Left colon (tissue), 2 donors: Measurements from ENCODE around the gene CLPSL1. TPM values are rescaled to one million over a fixed set of nuclear protein-coding genes. Genes with fewer than 3 reads are reported as not detected.

Source experiments
- ATAC-seq: fragments of 200-7000 bp; cut with Tn5 transposase; one replicate; pipeline ENCODE4 v1.9.1; 2020; ENCODE audit warnings: mild to moderate bottlenecking, moderate library complexity
- DNase-seq, 2 donors: peaks; one replicate each; pipeline ENCODE4 v3.0.0-alpha.2; 2020
- intact Hi-C, 2 donors: fragments of 100-400 bp; cut with DNase I in 1 of 2; cut with micrococcal nuclease in 1 of 2; formaldehyde crosslinking; loops; one replicate each; pipeline versions ENCODE4 v1.11.2 to v1.14.0; 2022; cut with DNase I, micrococcal nuclease
- total RNA-seq, 2 donors: library from RNA; stranded (reverse); fragmentation: NEBNext Ultra II Directional; extraction: Animal tissue kit (Norgen Biotek cat#: 25700); gene quantifications; one replicate each; pipeline ENCODE4 v1.2.1, GENCODE V29; 2021
- donor health status: DM: no; HTN: no; CAD: no.
- donor health status: DM: yes; HTN: yes; CAD: no.

Gene CLPSL1
- total RNA-seq, 2 donors from 2014 or later: not detected

DNA sequence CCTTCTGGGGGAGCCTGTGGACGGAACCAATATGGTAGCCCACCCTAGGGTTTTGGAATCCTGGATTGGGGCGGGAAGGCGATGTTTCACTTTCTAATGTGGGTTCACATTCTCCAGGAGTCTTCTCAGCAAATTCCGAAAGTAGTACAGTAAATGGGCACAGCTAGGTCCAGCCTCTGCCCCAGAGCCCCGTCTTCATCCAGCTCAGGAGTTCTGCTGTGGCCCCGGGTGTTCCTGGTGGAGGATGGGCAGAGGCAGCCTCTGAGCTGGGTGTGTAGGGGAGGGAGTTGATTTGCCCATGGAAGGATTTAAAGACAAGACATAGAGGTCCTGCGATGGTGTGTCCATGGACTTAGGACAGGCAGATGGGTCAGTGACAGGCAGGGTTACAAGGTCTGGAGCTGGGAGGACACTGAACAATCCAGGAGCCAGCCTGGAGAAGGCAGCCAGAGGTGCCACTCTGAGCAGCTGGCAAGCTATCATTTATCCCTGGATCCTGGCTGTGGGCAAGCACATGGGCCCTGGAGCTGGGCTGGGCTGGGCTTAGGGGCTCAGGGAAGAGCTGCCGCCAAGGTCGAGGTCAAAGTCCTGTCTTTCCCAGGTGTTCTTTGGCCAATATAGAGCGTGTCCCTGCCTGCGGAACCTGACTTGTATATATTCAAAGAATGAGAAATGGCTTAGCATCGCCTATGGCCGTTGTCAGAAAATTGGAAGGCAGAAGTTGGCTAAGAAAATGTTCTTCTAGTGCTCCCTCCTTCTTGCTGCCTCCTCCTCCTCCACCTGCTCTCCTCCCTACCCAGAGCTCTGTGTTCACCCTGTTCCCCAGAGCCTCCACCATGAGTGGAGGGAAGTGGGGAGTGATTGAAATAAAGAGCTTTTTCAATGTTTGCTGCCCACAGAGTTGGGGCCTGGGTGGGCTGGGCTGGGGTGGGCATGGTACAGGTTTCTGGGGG lies 6.7 kb downstream of the CLPSL1 start:
- peak; percentile 20 for ATAC-seq
- DNase-seq: no peak
- intact Hi-C loops: no loop called here

DNA sequence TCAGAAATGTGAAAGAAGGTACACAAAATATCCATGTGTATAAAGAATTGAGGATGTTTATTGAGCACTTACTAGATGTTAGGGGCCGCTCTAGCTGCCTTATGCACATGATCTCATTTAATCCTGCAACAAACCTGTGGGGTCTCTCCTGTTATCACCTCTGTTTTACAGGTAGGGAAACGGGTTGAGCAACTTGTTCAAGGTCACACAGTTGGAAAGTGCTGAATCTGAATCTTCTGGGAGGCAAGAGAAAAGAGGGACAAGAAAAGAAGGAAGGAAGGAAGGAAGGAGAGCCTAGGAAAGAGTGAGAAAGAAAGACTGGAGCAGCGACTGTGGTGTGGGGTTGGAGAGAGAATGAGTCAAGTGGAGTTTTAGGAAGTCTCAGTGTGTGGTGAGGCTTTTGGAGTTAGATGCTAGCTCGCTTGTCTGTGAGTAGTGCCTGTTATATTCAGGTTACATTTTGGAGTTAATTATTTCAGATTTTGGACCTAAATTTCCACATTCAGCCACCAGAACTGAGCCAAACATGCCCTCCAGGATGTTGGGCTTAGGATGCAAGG lies 7.7 kb downstream of the CLPSL1 start:
- ATAC-seq: no peak
- intact Hi-C loops: no loop called here
- DNase-seq: no peak

DNA sequence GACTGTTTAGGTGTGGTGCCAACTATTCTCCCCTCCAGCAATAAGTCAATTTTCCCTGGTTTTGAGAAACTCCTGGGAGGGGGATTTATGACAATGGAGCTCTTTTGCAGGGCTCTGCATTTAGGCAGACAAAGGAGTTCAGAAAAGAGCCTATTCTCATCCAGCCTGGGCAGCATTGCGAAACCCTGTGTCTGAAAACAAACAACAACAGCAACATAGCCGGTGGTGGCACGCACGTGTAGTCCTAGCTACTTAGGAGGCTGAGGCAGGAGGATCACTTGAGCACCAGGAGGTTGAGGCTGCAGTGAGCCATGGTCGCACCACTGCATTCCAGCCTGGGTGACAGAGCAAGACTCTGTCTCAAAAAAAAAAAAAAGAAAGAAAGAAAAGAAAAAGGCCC lies 9.9 kb downstream of the CLPSL1 start:
- no peak for DNase-seq
- intact Hi-C loops: no loop called here
- ATAC-seq: no peak

DNA sequence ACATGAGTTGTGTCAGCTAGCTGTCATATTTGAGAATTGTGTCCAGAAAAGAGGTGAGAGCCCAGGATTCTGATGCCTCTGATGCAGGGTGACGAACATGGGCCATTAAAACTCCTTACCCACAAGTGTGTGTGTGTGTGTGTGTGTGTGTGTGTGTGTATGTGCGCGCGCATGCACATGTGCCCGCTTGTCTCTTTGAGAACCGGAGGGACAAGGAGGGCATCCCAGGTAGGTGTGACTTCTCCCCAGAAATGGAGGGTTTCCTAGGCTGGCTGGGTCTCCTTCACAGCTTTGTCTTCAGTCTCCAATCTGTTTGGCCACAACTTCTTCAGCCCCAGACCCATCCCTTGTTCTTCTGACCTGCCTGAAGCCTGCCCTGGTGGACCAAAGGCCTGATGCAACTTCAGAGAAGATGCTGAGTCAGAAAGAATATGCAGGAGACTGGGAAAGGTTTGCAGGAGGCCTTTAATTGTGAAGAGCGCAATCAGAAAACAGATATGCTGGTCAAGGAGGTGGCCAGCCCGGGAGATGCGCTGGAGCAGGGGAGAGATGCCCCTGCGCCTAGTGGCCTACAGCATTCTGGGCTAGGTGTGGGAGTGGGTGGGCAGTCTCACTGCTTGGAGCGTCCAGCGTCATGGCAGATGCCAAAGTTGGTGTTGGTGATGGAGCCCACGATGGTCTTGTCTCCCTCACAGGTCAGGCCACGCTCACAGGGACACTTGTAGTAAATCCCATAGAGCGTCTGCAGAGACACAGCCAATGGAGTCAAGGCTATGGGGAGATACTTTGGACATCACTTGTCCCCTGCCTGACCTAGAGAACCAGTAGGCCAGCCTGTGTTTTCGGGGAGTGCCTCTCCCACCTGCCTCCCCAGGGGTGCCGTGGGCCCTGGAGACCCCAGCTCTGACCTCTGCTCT lies 14.0 kb downstream of the CLPSL1 start:
- no peak for DNase-seq
- no peak for ATAC-seq
- intact Hi-C loops: no loop called here

DNA sequence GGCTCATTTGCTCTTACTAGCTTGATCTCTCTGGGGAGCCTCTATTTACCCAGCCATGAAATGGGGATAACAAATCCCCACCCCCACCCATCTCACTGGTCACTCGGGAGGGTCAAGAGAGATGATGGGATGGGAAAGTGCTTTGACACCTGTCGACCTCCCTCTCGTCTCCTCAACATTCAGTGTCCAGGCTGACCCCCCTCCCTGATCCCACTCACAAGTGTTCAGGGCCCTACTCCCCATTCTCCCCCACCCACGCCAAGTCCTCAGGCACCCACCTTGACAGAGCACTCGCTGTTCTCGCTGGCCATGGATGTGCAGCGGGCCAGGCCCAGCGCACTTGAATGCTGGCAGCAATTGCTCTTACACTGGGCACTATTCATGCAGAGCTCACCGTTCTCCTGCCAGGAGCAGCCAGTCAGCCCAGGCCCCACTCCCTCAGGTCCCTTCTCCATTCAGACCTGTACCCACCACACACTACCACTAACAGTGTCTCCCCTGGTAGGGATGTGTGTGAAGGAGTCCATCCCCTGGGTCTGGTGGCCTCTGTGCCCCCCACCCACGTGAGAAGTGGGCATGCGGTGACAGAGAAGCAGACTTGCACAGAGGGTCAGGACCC lies 14.7 kb downstream of the CLPSL1 start:
- intact Hi-C loops: no loop called here
- no peak for ATAC-seq
- DNase-seq: no peak

DNA sequence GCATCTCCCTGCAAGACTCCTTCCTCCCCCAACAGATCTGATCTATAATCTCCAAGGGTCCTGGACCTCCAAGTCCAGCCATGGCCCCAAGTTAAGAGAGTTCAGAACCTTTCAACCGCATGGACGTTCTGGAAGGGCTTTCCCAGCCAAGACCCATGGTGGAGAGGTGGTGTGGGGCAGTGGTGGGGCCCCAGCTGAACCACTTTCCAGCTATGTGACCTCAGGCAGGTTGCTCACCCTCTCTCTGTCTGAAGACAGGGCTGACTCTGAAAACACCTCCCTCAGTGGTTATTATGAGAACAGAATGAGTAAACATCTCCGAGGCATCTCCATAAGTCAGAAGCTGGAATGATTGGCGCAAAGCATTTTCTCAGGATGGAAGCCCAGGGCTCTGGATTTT lies 15.4 kb downstream of the CLPSL1 start:
- intact Hi-C loops: no loop called here
- ATAC-seq (no peak), DNase-seq (no peak)

DNA sequence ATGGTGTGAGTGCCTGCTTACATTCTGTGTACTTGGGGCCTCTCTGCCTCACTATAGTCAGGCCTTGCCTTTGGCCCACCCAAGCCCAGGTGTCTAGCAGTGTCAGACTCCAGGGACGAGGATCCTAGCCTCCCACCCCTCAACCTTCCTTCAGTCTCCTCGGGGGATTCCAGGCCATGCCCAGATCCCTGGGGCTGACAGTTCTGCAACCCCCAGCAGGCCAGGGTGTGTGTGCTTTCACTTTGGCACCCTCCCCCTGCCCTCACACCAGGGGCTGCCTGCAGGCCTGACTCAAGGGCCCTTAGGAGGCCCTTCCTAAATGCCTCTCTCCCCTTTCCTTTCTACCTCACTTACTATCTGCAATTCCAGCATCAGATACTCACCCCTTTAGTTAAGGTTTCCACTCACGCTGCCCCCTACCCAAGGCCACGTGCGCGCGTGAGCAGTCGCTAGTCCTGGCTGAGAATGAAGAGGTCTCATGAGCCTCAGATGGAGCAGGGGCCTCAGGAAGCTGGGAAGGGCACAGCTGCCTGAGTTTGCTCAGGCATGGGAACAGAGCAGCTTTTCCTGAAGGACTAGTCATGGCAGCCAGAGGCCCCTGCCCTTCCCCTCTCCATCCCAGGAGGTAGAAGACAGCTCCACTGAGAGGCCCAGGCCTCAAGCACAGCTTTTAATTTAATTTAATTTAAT lies 17.2 kb downstream of the CLPSL1 start:
- intact Hi-C loops: no loop called here
- ATAC-seq: no peak

DNA sequence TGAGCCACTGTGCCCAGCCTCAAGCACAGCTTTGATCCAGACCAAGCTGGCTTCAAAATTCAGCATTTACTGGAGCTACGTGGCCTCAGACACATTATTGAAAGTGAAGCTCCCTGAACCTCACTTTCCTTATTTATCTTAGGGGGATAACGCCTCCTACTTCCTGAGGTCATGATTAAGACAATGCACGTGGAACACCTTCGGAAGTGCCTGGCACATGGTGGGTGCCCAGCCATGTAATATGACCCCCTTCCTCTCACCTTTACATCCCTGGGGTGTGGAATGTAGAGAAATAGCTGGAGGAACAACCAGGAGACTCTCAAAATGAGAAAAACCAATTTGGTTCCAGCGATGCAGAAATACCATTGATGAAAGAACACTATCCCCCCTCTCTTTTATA lies 17.9 kb downstream of the CLPSL1 start:
- ATAC-seq (no peak), DNase-seq (no peak)
- intact Hi-C loops: no loop called here

More for the DNA sequence above, 17.2 kb downstream of the CLPSL1 start:
- no peak for DNase-seq

DNA sequence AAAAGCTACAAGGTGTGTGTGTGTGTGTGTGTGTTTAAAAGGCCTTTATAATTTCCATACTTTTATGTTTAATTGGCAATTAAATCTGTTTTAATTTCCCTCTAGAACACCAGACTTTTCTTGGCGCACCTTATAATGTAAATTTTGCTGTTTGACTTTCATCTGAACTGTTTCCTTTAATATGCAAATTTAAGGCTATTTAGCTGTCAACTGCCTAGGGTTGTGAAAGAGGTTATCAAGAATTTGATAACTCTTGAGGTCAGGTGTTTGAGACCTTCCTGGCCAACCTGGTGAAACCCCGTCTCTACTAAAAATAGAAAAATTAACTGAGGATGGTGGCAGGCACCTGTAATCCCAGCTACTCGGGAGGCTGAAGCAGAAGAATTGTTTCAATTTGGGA lies 20.3 kb downstream of the CLPSL1 start:
- intact Hi-C loops: no loop called here

DNA sequence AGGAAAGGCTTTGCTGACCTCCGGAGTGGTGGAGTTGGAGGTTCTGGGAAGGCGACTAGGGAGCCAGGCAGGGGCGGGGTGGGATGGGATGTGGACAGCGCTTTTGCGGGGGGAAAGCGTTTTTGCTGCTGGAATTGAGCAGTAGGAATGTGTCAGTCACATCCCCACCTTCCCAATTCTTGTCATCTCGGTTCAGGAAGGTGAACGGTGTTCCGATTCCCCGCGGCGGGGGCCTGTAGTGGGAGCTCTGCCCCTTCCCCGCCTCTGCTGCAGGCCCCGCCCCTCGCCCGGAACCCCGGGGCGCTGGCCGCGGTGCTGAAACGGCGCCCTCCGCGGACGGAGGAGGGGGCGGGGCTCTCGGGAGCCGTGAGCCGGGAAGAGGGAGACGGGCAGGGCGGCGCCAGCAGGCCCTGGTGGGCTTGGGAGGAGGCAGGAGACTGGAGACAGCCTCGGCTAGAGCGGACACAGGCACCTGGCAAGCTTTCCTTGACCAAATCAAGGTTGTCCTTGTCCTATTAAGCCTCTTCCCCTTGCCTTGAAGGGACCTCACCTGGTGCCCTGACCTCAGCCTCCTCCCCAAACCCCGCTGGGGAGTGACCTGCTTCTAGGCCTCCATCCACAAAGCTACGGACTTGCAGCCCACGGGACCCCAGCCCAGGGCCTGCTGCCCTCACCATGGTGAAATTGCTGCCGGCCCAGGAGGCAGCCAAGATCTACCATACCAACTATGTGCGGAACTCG lies 24.3 kb downstream of the CLPSL1 start, which contains the start of gene LHFPL5:
Gene LHFPL5 (plus strand): TSS at position 357 of the 741 bp plus-strand sequence. CDS start 319 bp downstream, at position 676.
- ATAC-seq: peak; percentile 94
- DNase-seq: peak in 1 of 2 donors; percentile 53
- intact Hi-C loops: no loop called here

More for the DNA sequence above, 20.3 kb downstream of the CLPSL1 start:
- ATAC-seq (no peak), DNase-seq (no peak)

DNA sequence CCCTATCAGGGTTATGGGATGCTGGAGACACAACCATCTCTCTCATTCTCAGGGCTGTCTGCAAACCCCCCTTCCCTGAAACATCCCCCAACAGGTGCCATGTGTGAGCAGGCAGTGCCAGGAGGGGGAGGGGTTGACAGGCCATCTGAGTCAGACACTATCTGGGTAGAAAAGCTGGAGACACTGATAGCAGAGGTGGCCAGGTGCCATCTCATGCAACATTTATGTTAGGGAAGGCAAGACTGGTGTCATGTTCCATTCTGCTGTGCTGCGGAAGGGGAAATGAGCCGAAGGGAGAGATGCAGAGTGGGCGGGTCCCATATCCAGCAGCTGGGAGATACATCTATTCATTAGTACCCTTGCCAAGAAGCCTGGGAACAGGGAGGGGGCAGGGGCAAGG lies 27.9 kb downstream of the CLPSL1 start:
- DNase-seq (no peak), ATAC-seq (no peak)
- intact Hi-C loops: no loop called here

DNA sequence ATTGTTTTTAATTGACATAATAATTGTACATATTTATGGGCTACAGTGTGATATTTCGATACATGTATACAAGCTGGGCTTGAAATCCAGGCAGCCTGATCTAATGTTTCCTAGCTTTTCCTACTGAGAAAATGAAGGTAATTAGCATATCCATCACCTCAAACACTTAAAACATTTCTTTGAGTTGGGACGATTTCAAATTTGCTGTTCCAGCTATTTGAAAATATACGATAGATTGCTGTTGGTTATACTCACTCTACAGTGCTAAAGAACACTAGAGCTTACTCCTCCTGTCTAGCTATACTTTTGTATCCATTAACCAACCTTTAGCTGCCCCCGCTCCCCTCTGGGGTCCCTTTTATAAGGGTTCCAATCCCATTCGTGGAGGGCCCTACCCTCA lies 29.0 kb downstream of the CLPSL1 start:
- DNase-seq: no peak
- intact Hi-C loops: no loop called here
- ATAC-seq: no peak

DNA sequence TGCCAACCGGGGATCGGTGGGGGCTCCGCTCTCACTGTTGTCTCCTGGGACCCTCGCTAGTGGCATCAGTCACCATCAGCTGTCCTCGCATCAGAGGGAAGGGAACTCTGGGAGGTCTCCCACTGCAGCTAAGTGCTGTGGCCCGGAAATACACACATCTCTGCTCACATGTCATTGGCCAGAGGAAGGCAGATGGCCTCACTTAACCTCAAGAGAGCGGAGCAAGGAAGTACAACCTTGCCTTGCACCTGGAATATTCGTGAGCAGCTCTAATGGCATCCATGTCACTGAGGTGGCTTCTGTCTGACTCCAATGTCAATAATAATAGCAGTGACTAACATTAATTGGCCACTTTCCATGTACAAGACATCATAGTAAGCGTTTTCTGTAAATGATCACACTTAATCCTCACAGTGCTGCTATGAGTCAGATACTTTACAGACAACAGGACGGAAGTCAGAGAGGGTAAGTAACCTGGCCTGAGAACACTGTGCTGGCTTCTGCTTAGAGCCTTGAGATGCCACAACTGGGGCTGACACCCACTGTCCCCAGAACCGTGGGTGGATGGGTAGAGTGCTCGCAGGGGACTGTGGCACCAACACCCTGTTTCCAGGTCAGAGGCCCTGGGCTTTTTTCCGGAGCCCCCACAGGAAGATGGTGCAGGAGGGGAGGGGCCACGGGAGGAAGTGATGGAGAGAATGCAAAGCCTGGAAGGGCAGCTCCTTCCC lies 30.3 kb downstream of the CLPSL1 start:
- no peak for DNase-seq
- no peak for ATAC-seq
- intact Hi-C loops: no loop called here

DNA sequence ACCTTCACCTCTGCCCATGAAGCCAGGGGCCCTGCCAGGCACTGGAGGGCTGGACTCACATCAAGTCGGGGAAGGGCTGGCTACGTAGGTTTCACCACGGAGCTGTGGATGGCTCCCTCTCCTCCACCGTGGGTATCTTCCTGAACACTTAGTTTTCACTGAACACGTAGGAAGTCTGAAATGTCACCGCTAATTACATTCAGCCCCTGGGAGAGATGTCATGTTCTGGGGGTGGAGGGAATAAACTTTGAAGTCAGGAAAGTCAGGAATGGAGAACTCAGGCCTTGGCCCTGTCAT lies 30.8 kb downstream of the CLPSL1 start:
- DNase-seq (no peak), ATAC-seq (no peak)
- intact Hi-C loops: no loop called here

DNA sequence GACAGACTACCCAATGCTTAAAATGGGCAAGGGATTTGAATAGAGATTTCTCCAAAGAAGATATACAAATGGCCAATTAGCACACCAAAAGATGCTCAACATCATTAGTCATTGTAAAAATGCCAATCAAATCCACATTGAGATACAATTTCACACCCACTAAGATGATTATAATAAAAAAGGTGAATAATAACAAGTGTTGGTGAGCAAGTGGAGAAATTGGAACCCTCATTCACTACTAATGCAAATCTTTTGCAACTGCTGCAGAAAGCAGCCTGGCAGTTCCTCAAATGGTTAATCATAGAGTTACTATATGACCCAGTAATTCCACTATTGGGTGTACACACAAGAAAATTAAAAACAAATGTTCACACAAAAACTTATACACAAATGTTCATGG lies 36.7 kb downstream of the CLPSL1 start:
- intact Hi-C loops: no loop called here
- no peak for ATAC-seq
- DNase-seq: no peak

DNA sequence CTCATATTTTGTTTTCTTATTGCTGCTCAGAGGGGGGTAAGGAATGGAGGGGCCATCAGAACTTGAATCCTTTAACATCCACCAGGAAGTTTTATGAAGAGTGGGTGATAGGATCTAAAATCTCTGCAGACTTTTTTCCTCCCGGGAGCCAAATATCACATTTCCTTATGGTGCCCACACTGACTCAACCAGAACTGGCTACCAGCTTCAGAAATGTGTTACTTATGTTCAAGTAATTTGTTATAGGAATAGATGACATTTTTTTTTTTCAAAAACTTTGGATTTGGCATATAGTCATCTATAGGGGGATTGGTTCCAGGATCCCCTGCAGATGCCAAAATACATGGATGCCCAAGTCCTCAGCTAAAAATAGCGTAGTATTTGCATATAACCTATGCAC lies 42.8 kb downstream of the CLPSL1 start:
- intact Hi-C loops: no loop called here
- DNase-seq: no peak
- no peak for ATAC-seq

DNA sequence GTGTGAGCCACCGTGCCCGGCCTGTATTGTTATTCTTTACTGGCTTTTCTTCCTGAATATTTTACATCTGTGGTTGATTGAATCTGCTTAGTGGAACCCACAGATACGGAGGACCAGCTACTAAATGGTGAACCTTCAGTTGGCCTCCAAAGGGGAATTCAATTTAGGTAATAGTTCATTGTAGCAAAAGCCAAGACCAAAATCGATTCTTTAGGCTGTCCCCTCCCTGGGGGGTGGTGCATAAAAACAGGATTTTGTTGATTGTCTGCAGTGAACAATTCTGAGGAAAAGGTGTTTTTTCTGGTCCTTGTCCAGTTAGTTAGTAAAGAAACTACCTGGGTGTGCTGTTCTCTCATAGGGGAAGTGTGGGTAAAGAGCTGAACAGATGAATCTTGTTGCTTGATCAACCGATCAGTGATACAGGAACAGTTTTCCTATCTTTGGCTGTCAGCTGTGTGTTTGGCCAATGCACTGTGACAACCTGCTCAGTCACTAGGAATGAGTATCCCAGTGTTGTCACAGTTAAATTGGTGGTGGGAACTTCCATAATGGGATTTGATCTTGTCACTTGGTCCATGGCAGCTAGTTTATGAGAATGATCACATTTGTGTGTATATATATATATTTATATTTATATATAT lies 43.9 kb downstream of the CLPSL1 start:
- DNase-seq: no peak
- ATAC-seq: no peak
- intact Hi-C loops: no loop called here
